Measurements from ENCODE around the gene ADAD2. TPM values are rescaled to one million over a fixed set of nuclear protein-coding genes. Genes with fewer than 3 reads are reported as not detected.

The ADAD2 gene
- total and polyA plus RNA-seq, 10 of the 15 experiments (the other 5 are each of a cell fraction or from before 2014, with no cell fraction given), result 0.44 to 0.68 (median 0.51) TPM; not detected in 7

- TF ChIP-seq BCLAF1 (IDR thresholded peaks at IDR 0.05), result no peak
- no peak for TF ChIP-seq ATF2 (IDR thresholded peaks at IDR 0.05; ENCODE audit: low read length)
- TF ChIP-seq NFIC (IDR thresholded peaks at IDR 0.05; ENCODE audit: low read depth, low read length), result no peak
- TF ChIP-seq PAX5 (IDR thresholded peaks at IDR 0.05; ENCODE audit: borderline replicate concordance, low read depth, low read length), result no peak
- no peak for TF ChIP-seq ZNF622 (IDR thresholded peaks at IDR 0.05)
- no peak for TF ChIP-seq SKIL (IDR thresholded peaks at IDR 0.05; ENCODE audit: low read depth, poor library complexity, severe bottlenecking)
- TF ChIP-seq LARP7 (IDR thresholded peaks at IDR 0.05), result no peak
- no peak for TF ChIP-seq ESRRA (IDR thresholded peaks at IDR 0.05; ENCODE audit: low read length)
- TF ChIP-seq IKZF2 (IDR thresholded peaks at IDR 0.05), result no peak
- TF ChIP-seq MLLT1 (IDR thresholded peaks at IDR 0.05), result no peak
- no peak for TF ChIP-seq RCOR1 (conservative IDR thresholded peaks at IDR 0.05; ENCODE audit: low read depth, low read length)
- TF ChIP-seq SMAD5 (IDR thresholded peaks at IDR 0.05; ENCODE audit: low read depth), result no peak
- TF ChIP-seq ZBTB11 (CRISPR knock-in tag; IDR thresholded peaks at IDR 0.05), result no peak
Measured at GRCh38 chr16:84225571-84225970, 34.6 kb downstream of the ADAD2 start (continued).

All from GM12878 (cell line).